CD4-positive, alpha-beta T cell treated with Interleukin-4 for 4 hours (primary cell): ENCODE results near the gene ERICH3.

Source experiments
- DNase-seq: peaks from one replicate; pipeline ENCODE4 v3.0.0-alpha.2; 2020

ERICH3 gene

DNA sequence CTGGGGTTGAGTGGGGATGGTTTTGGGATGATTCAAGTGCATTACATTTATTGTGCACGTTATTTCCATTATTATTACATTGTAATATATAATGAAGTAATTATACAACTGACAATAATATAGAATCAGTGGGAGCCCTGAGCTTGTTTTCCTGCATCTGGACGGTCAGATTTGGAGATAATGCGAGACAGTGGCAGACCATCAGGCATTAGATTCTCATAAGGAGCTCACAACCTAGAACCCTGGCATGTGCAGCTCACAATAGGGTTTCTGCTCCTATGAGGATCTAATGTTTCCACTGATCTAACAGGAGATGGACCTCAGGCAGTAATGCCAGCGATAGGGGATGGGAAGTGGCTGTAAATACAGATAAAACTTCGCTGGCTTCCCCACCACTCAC, 83.3 kb downstream of the ERICH3 start:
- DNase-seq, result no peak

GRCh38 chr1:74587888-74588287, 85.7 kb downstream of the ERICH3 start:
- no peak for DNase-seq

DNA sequence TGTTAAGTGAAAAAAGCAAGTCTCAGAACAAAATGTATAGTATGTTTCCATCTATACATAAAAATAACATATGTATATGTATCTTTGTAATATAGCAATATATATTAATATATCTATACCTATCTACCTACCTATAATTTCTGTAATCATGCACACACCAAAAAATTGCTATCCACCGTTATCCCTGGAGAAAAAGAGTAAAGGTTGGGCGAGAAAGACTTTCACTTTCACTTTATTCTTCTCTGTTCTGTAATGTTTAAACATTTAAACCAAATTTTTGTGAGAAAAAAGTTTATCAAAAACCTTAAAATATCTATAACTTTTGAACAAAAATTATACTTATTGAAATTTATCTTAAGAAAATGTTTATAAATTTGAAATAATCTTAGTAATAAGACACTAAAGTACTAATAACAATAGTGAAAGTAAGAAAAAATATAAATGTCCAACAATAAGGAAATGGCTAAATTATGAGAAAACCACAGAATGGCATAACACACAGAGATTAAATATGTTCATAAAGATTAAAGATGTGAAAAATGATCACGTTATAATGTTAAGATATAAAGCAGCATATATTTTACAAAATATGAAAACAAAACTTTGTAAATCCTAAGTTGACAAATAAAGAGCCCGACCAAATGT, 87.2 kb downstream of the ERICH3 start:
- no peak for DNase-seq

DNA sequence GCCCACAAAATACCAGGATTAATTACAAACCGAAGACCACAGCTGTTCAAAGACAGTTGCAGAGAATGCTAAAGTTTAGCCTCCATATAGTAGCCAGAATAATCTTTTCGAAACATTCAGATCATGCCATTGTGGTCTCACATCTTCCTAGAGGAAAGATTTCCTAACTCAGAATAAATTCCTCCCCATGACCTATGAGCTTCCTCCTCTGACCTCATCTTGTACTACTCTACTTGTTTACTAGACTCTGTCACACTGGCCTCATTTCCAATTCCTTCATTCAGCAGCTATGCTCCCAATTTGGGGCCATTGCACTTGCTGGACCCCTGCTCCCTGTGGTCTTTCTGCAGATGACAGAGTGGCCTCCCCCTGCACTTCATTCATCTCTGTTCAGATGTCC, 89.4 kb downstream of the ERICH3 start:
- DNase-seq, result no peak

GRCh38 chr1:74583397-74583796, 90.2 kb downstream of the ERICH3 start:
- DNase-seq, result no peak

DNA sequence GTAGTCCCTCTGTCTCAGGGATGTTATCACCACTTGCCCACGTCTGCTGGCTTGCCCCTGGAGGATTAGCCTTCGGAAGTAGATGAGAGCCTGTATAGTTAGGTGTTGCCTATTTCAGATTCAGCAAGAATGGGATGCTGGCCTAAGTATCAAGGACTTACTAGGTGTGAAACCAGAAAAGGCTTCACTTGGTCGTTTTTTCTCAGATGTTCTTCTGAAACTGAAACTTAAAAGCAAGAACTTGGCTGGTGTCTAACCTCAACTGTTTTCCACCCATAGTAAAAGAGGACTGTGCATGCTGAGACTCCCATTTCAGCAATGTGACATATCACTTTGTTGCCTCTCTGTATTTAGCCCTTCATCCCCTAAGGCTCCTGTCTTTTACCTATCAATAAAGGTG, 94.2 kb downstream of the ERICH3 start:
- peak; percentile 1 for DNase-seq

GRCh38 chr1:74578101-74578500, 95.5 kb downstream of the ERICH3 start:
- DNase-seq, result no peak

DNA sequence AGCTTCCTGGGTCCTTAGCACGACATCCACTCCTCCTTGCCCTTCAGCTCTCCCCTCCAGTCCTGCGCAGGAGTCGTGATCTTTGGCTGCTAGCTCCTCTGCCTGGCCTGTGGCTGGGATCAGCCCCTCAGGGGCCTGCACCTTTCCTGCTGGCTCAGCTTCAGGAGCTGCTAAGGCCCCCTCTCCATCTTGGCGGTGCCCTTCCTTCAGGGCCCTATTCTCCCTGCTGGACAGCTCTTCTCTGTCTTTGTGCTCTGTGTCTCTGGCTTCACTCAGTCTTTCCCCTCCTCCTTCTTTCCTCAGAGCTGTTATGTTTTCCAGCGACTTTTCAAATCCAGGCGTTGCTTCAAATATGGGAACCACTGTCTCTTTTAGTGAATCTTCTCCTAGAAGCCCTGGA, 101.7 kb downstream of the ERICH3 start:
- no peak for DNase-seq

GRCh38 chr1:74571493-74571800, 102.1 kb downstream of the ERICH3 start:
- DNase-seq, result no peak

DNA sequence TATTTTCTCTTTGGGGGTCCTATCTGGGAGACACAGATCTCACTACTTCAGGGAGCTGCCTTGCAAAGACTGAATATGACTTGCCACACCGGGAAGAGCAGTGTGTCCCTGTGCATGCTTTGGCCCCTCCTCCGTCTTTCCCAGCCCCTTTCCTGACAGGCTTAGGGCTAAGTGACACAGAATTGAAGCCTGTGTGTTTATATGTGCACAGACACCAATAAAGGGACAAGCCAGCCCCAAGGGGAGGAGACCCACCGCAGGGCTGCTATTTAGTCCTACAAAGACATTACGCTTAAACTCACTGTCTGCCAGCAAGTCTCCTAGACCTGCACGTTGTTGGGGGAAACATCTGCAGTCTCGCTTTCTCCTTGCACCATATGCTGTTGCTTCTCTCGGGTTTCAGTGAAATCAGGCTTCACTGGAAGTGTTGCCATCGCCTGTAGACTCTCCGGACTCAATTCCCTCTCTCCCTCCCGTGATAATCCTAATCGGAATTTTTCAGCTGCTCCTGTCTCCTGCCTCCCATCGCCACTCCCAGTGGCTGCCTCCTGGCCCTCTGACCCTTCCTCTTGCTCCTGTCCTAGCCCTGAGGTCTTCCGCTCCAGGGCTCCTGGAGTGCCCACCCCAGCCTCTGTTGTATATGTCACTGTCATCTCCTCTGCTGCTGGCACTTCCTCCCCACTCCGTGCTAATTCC, 102.6 kb downstream of the ERICH3 start:
- DNase-seq, result no peak

DNA sequence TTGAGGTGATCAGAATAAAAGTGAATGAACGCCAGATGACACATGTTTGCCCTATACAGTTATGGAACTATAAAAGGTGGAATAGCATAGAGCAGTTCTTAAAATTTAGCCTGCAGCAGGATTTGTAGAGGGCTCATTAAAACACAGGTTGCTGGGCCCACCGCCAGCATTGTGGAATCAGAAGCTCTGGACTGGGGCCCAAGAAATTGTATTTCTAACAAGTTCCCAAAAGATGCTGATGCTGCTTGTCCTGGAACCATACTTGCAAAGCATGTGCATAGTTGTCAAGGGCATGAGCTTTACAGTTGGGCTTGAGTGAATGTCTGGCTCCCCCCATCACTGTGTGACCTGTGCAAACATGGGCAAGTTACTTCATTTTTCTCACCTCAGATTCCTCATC, 123.7 kb downstream of the ERICH3 start:
- no peak for DNase-seq

DNA sequence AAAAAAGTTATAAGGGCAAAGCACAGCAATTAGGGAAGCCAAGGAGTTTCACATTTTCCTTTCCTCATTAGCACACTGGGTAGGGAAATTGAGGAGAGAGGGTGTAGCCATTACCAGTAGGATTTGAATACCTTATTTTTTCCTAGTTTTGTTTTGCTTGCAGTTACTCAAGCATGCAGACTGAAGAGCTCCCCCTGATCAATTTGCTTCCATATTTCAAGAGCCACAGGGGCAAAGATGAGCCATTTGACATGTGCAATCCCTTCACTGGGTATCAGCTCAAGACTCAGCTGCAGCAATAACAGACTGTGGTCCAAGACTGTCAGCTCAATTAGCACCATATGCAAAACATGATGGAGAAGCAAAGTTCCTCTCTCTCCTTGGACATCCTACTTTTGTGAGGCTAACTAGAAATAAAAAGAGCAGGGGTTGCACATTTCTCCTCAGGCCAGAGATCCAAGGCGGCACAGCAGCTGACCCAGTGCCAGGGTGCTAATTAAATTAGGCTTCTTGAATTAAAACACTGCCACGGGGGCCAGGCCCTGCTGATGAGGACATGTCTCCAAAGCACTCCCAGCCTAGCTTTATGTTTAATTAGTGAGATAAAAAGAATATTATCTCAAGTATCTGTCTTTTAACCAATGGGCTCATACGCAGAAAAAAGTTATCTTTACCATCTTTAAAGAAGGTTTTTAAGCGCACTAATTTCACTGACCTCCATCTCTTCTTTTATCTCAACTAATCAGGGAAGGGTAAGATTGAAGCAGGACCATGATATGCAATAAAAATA, 124.4 kb downstream of the ERICH3 start:
- DNase-seq, result no peak

DNA sequence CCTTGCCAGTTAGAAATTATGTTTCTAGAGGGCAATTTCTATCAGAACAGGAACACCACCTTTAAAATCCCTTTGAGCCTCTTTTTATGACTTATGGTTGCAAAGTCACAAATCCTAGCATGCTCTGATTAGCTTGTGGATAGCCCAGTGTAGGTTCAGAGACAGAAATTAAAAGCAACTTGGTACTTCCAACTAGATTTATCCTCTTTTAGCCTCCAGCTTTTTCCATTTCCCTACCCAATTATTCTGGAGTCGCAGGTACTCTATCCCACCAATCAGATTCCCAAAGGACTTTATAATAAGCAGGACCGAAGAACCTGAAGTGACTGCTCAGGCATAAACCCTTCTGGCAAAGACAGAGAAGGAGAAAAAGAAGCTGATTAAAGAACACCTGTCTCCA, 127.8 kb downstream of the ERICH3 start:
- no peak for DNase-seq

- no peak for DNase-seq
Observed at GRCh38 chr1:74534241-74534640, 139.4 kb downstream of the ERICH3 start.

GRCh38 chr1:74531796-74532195, 141.8 kb downstream of the ERICH3 start:
- DNase-seq, result no peak

DNA sequence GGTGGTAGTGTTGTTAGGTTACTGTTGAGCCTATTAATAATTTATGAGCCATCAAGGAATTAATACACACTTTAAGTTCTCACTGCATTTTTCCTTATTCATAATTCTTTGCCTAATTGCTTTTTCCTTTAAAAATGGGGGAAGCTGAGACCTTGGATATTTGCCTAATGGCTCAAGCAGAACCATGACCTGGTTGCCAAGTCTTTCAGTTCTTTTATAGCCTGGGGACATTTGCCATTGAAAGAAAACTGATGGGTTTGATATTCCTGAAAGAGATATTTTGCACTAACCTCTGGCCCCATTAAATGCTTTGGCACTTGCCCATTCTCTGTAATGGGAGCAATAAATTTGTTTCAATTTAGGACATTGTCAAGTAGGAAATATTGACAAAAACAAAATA, 142.7 kb downstream of the ERICH3 start:
- DNase-seq, result no peak

- no peak for DNase-seq
Observed at GRCh38 chr1:74528123-74528522, 145.5 kb downstream of the ERICH3 start.

DNA sequence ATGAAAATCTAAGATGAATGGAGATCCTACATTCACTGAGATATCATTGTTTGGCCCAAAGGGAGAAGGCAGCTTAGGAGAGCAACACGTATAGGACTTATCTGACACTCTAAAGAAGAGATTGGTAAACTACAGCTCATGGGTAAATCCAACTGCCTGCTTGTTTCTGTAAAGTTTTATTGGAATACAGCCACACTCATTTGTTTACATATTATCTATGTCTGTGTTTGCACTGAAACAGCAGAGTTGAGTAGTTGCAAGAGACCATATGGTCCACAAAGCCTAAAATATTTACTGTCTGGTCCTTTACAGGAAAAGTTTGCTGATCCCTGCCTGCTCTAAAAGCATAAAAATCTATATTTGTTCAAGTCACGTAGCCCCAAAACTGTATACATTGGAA, 146.9 kb downstream of the ERICH3 start:
- no peak for DNase-seq

DNA sequence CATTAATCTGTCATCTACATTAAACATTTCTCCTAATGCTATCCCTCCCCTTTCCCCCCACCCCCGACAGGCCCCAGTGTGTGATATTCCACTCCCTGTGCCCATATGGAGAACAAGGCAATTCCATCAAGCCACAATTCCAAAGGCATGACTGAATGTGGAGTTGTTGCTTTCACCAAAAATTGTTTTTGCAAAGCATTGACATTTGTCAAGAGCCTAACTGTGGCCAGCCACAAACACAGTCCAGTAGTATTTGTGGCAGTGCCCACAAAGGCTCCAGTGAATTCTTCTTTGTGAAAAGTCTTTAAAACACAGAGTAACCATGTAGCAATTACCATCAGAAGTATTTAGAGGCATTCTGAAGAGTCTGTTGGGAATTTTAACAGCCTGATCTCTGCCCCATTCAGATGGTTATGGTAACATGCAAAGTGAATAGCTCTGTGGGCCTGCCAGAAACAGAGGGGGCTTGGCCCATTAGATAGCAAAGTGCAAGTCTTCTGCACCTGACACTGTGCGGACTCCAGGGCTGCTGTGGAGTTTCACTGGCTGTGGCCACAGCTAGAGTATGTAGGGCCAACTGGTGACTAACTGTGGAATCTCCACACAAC, 149.6 kb downstream of the ERICH3 start:
- DNase-seq, result no peak

DNA sequence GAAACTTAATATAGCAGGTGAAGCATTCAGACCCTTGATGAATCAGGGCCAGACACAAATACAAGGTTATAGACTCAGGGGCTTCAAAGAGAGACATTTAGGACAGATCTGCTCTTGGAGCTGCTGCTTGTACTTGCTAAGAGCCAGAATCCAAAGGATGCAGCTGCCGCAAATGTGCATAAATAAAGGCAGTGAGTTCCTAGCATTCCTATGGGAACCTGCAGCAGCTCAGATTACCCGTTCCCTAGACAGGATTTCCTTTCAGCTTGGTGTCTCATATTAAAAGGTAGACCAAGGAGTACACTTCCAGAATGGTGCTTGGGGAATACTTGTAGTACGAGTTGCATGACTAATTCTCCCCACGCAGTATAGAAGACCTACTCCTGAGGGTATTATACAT, 151.4 kb downstream of the ERICH3 start:
- no peak for DNase-seq
